ENCODE measurements around the gene BSN. TPM values are rescaled to one million over a fixed set of nuclear protein-coding genes. Genes with fewer than 3 reads are reported as not detected.

The BSN gene
- total RNA-seq, 1 donor from 2014 or later, result 46.9 TPM

- H3K27ac Mint-ChIP-seq (ENCODE audit: unreplicated experiment), result no peak overlapping the region
- H3K9me3 Mint-ChIP-seq (ENCODE audit: unreplicated experiment), result peaks cover 19% of the 10 kb centered on the region
- TF ChIP-seq CTCF (IDR thresholded peaks at IDR 0.05; ENCODE audit: partially characterized antibody, unreplicated experiment), result no peak
- no peak for DNase-seq
- peaks cover 19% of the 10 kb centered on the region for H3K27me3 Mint-ChIP-seq (ENCODE audit: unreplicated experiment)
- H3K4me3 Mint-ChIP-seq (ENCODE audit: unreplicated experiment), result no peak overlapping the region
- no peaks in the 10 kb centered on the region for H3K36me3 Mint-ChIP-seq (ENCODE audit: unreplicated experiment)
- H3K4me1 Mint-ChIP-seq (ENCODE audit: low read depth, unreplicated experiment), result peaks cover 6% of the 10 kb centered on the region
Measured at GRCh38 chr3:49662720-49663413, 108.6 kb downstream of the BSN start.

- no peak for DNase-seq
- H3K4me3 Mint-ChIP-seq (ENCODE audit: unreplicated experiment), result no peak overlapping the region
- peaks cover 14% of the 10 kb centered on the region for H3K27me3 Mint-ChIP-seq (ENCODE audit: unreplicated experiment)
- H3K9me3 Mint-ChIP-seq (ENCODE audit: unreplicated experiment), result peaks cover 15% of the 10 kb centered on the region
- no peak overlapping the region for H3K27ac Mint-ChIP-seq (ENCODE audit: unreplicated experiment)
- no peak for TF ChIP-seq CTCF (IDR thresholded peaks at IDR 0.05; ENCODE audit: partially characterized antibody, unreplicated experiment)
- H3K36me3 Mint-ChIP-seq (ENCODE audit: unreplicated experiment), result no peaks in the 10 kb centered on the region
- no peaks in the 10 kb centered on the region for H3K4me1 Mint-ChIP-seq (ENCODE audit: low read depth, unreplicated experiment)
Measured at GRCh38 chr3:49663831-49664230, 109.6 kb downstream of the BSN start.

- no peak overlapping the region for H3K4me3 Mint-ChIP-seq (ENCODE audit: unreplicated experiment)
- no peak overlapping the region for H3K27ac Mint-ChIP-seq (ENCODE audit: unreplicated experiment)
- peaks cover 10% of the 10 kb centered on the region for H3K9me3 Mint-ChIP-seq (ENCODE audit: unreplicated experiment)
- DNase-seq, result no peak
- H3K27me3 Mint-ChIP-seq (ENCODE audit: unreplicated experiment), result peaks cover 10% of the 10 kb centered on the region
- no peaks in the 10 kb centered on the region for H3K4me1 Mint-ChIP-seq (ENCODE audit: low read depth, unreplicated experiment)
- no peak for TF ChIP-seq CTCF (IDR thresholded peaks at IDR 0.05; ENCODE audit: partially characterized antibody, unreplicated experiment)
- H3K36me3 Mint-ChIP-seq (ENCODE audit: unreplicated experiment), result no peaks in the 10 kb centered on the region
Measured at GRCh38 chr3:49664300-49664699, 110.0 kb downstream of the BSN start.

GRCh38 chr3:49665822-49666519 is 111.7 kb downstream of the BSN start:
- Mint-ChIP-seq H3K27ac (ENCODE audit: unreplicated experiment) (no peak overlapping the region), H3K36me3 (ENCODE audit: unreplicated experiment) (no peaks in the 10 kb centered on the region), H3K9me3 (ENCODE audit: unreplicated experiment) (peaks cover 9% of the 10 kb centered on the region), H3K4me3 (ENCODE audit: unreplicated experiment) (no peak overlapping the region), H3K27me3 (ENCODE audit: unreplicated experiment) (peaks cover 7% of the 10 kb centered on the region), H3K4me1 (ENCODE audit: low read depth, unreplicated experiment) (no peaks in the 10 kb centered on the region)
- DNase-seq, result no peak
- TF ChIP-seq CTCF (IDR thresholded peaks at IDR 0.05; ENCODE audit: partially characterized antibody, unreplicated experiment), result no peak

- Mint-ChIP-seq H3K27ac (ENCODE audit: unreplicated experiment) (no peak overlapping the region), H3K9me3 (ENCODE audit: unreplicated experiment) (peaks cover 13% of the 10 kb centered on the region), H3K4me1 (ENCODE audit: low read depth, unreplicated experiment) (no peaks in the 10 kb centered on the region), H3K27me3 (ENCODE audit: unreplicated experiment) (peaks cover 9% of the 10 kb centered on the region), H3K4me3 (ENCODE audit: unreplicated experiment) (no peak overlapping the region), H3K36me3 (ENCODE audit: unreplicated experiment) (no peaks in the 10 kb centered on the region)
- TF ChIP-seq CTCF (IDR thresholded peaks at IDR 0.05; ENCODE audit: partially characterized antibody, unreplicated experiment), result no peak
- DNase-seq, result no peak
Measured at GRCh38 chr3:49666592-49666991, 112.3 kb downstream of the BSN start.

Data from glutamatergic neuron (in vitro differentiated cells).